GM13977 (cell line): Measurements from ENCODE around the gene ALK.

Source experiments
- DNase-seq: peaks from one replicate; pipeline ENCODE4 v3.0.0; 2012; ENCODE audit warnings: low spot score
- CTCF ChIP-seq: IDR thresholded peaks from 2 replicates; pipeline ENCODE4 v1.5.1; 2012; ENCODE audit warnings: mild to moderate bottlenecking, control low read depth; ENCODE audit not compliant: insufficient read depth; ENCODE audit errors: extremely low read depth, missing control alignments
- in situ Hi-C: fragments of 300-500 bp; cut with MboI; formaldehyde crosslinking; loops from one replicate; pipeline ENCODE4 v1.12.0; 2022; ENCODE audit warnings: low sequenced_read_pairs, low pct_unique_long_range_greater_than_20kb, mixed read lengths, inconsistent platforms; ENCODE audit not compliant: unreplicated experiment

The ALK gene

DNA sequence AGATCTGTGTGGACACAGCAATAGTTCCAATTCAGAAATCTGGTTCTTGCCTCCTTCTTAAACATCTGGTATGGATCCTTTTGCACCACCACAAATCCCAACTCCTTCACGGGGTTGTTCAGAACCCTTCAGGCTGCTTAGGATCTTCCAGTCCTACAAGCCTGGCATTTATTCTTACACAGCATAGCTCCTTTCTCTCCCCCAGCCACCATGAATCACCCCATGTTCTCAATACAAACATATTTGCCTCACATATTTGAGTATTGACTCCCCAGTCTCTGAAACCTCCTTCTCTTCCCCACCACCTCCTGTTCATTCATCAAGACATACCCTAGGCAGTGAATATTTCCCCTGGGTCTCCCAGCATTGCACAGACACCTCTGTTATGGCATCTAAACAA is 155.2 kb downstream of the ALK start:
- in situ Hi-C loops, result no loop called here
- DNase-seq, result no peak
- TF ChIP-seq CTCF, result no peak

DNA sequence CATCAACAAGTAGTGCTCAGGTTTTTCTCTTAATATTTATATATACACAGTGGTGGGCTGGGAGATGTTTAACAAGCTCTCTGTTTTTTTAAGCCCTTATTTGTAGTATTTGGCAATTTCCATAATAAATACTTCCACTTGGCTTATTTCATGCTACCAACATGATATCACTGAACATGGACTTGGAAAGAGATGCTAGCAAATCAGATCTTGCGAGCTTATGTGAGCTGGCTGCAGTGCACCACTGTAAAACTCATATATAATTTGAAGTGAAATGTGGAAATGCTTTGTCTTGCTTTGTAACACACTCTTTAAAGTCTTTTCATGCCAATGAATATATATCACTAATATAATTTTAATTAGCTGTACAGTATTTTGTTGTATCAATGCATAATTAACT is 155.7 kb downstream of the ALK start:
- no peak for DNase-seq
- in situ Hi-C loops, result no loop called here
- no peak for TF ChIP-seq CTCF

DNA sequence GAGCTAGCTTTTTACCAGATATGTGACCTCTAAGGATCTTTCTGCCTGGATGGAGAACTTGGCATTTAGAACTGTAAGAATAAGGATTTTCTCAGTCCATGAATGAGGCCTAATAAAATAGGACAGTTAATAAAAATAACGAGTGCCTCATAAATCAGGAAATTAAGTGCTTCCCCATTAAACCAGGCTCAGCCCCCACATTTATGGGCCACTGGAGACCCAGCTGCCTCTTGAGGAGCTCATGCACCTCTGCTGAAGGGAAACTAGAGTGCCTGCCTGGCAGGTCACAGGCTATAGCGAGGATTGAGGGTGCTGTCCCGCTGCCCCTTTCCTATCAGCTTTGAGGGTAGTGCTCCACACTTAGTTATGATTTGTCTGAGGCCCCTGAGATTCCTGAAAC is 158.0 kb downstream of the ALK start:
- TF ChIP-seq CTCF, result no peak
- DNase-seq, result no peak
- in situ Hi-C loops, result no loop called here

DNA sequence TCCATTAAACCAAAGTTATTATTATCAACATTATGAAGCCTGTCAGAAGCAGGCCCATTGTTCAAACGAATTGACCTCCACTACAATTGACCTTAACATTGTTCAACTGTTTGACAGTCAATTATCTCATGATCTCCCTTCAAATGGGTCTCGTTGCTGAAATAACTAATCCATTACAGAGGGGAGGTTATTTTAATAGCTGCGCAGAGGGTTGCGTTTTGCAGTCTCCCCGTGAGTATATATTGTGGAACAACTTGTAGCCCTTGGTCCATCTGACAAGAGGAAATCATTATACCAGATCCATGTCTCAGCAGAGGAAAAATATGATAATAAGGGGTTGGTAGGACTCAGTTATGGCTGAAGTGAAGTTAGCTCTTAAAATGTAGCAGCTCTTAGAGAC is 159.1 kb downstream of the ALK start:
- in situ Hi-C loops, result no loop called here
- TF ChIP-seq CTCF, result no peak

GRCh38 chr2:29761278-29761677 is 160.1 kb downstream of the ALK start:
- in situ Hi-C loops, result no loop called here
- DNase-seq, result no peak
- TF ChIP-seq CTCF, result no peak

More for the DNA sequence above, 159.1 kb downstream of the ALK start:
- DNase-seq, result no peak

- in situ Hi-C loops, result no loop called here
- no peak for DNase-seq
- TF ChIP-seq CTCF, result no peak
Observed at GRCh38 chr2:29760008-29760407, 161.4 kb downstream of the ALK start.

- no peak for TF ChIP-seq CTCF
- in situ Hi-C loops, result no loop called here
- DNase-seq, result no peak
Observed at GRCh38 chr2:29759360-29759759, 162.0 kb downstream of the ALK start.
